Nasal cavity respiratory epithelium epithelial cell of viscerocranial mucosa (primary cell): ENCODE data around the gene RPS6KA5. TPM values are rescaled to one million over a fixed set of nuclear protein-coding genes. Genes with fewer than 3 reads are reported as not detected.

Experiments used
- total RNA-seq: library from RNA; depleted of rRNA; stranded (reverse); fragments of >200 nt; gene quantifications from 2 replicates; pipeline ENCODE4 v1.2.3, GENCODE V29; 2014

RPS6KA5 gene
- 4.8 and 5.5 TPM in 2 replicates for total RNA-seq

GRCh38 chr14:91060351-91061055 is at the start of gene RPS6KA5:
RPS6KA5 (minus strand) TSS chr14:91060641; CDS start chr14:91060434, 207 bp downstream.

GRCh38 chr14:90815822-90816662 is 244.4 kb downstream of the RPS6KA5 start, which contains the start of gene TTC7B:
TTC7B (minus strand) TSS chr14:90816430; CDS start chr14:90816295, 135 bp downstream.

Other genes with a start within 250 kb of the RPS6KA5 start
- 4.4 and 23.2 TPM in 2 replicates for gene TTC7B, start 244.2 kb downstream of the RPS6KA5 start, total RNA-seq
- gene DGLUCY, start 53.4 kb upstream of the RPS6KA5 start, total RNA-seq: 7.9 and 25.8 TPM in 2 replicates
- gene GPR68, start 184.1 kb upstream of the RPS6KA5 start, total RNA-seq: 1.4 and 10.5 TPM in 2 replicates